ENCODE measurements around the gene HPS5.
"Not testable (repeated sequence)": the region's sequence is repeated elsewhere in the genome, so short reads cannot be mapped to it uniquely, and the experiment has no call there.

HPS5 gene

DNA sequence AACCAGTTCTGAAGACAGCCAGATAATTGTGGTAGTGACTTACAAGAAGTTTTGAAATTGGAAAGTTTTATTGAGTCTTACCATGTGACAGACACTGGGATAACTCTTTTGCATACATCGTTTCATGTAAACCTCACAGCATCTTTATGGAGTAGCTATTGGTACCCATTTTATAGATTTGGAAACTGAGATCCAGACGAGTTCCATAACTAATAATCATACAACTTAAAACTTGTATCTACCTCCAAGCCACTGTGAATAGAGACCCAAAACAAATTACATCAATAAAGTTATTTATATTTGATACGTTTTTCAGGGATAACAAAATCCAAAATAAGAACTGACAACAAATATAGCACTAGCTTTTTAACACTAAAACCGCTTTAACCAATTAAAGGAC, 36.7 kb upstream of the HPS5 start:
- Histone ChIP-seq H3K27me3 (ENCODE audit: control insufficient read depth in 5 of 5, insufficient read depth in 4 of 5, low read length in 5 of 5) (no peaks in the 10 kb centered on the region), H3K9me3 (ENCODE audit: control insufficient read depth in 5 of 5, low read length in 5 of 5) (no peaks in the 10 kb centered on the region), H3K4me1 (ENCODE audit: control insufficient read depth in 5 of 5, insufficient read depth in 5 of 5, low read length in 5 of 5) (no peaks in the 10 kb centered on the region), H3K4me3 (ENCODE audit: low read depth in 1 of 5, low read length in 5 of 5) (no peak overlapping the region), H3K36me3 (ENCODE audit: control insufficient read depth in 5 of 5, insufficient read depth in 5 of 5, low read length in 5 of 5) (peaks cover 32 to 75% (median 68%) of the 10 kb centered on the region in 5 donors), H3K27ac (ENCODE audit: low read depth, low read length) (no peak overlapping the region), H3K9ac (ENCODE audit: low read length in 5 of 5) (no peak overlapping the region)

DNA sequence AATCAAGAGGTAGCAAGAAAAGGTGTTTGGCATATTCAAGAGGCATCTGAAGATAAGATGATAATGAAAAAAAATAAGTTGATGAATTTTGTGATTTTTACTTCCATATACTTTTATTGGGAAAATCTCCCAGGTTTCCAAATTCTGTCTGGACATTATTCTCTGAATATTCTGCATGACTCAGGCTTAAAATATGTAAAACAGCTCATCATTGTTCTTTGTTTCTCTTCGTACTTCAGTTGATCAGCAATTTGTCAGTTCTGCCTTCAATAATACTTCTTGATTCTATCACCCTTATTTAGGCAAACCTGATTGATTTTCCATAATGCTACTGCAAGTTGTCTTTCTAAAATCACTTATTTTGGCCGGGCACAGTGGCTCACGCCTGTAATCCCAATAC, 30.6 kb upstream of the HPS5 start:
- H3K9me3 ChIP-seq (ENCODE audit: control insufficient read depth in 5 of 5, low read length in 5 of 5), result no peaks in the 10 kb centered on the region
- H3K4me3 ChIP-seq (ENCODE audit: low read depth in 1 of 5, low read length in 5 of 5), result no peak overlapping the region
- H3K36me3 ChIP-seq (ENCODE audit: control insufficient read depth in 5 of 5, insufficient read depth in 5 of 5, low read length in 5 of 5), result peaks cover 34 to 62% (median 43%) of the 10 kb centered on the region in 5 donors
- no peak overlapping the region for H3K9ac ChIP-seq (ENCODE audit: low read length in 5 of 5)
- peaks cover 0 to 3% (median 0%) of the 10 kb centered on the region in 5 donors for H3K4me1 ChIP-seq (ENCODE audit: control insufficient read depth in 5 of 5, insufficient read depth in 5 of 5, low read length in 5 of 5)
- no peak overlapping the region for H3K27ac ChIP-seq (ENCODE audit: low read depth, low read length)
- H3K27me3 ChIP-seq (ENCODE audit: control insufficient read depth in 5 of 5, insufficient read depth in 4 of 5, low read length in 5 of 5), result no peaks in the 10 kb centered on the region

DNA sequence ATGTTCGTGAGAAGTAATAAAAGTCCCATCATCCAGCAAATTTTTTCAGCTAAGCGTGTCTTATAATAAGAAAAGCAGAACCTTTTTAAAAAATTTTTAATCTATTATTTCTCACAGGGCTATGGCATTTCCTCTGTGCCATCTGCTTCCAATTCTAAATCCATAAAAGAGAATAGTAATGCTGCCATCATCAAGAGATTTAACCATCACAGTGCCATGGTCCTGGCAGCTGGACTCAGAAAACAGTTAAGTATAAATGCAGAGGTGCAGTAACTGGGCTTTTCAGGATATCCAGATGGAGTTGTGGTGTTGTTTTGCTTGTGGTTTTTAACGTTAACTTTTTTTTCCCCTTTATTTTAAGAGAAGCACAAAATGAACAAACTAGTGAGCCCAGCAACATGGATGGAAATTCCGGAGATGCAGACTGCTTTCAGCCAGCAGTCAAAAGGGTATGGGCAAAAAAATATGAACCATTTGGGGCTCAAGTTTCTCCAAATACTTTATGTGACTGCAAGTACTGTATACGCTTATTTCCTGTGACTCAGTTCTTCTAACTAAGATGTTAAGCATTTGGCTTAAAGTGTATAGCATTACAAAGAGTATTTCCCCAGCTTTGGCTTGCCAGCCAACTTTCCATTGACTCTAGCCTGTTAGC, 25.7 kb upstream of the HPS5 start:
- H3K4me3 ChIP-seq (ENCODE audit: low read depth in 1 of 5, low read length in 5 of 5), result no peak overlapping the region
- H3K4me1 ChIP-seq (ENCODE audit: control insufficient read depth in 5 of 5, insufficient read depth in 5 of 5, low read length in 5 of 5), result no peaks in the 10 kb centered on the region
- no peaks in the 10 kb centered on the region for H3K9me3 ChIP-seq (ENCODE audit: control insufficient read depth in 5 of 5, low read length in 5 of 5)
- no peak overlapping the region for H3K9ac ChIP-seq (ENCODE audit: low read length in 5 of 5)
- H3K27ac ChIP-seq (ENCODE audit: low read depth, low read length), result no peak overlapping the region
- H3K27me3 ChIP-seq (ENCODE audit: control insufficient read depth in 5 of 5, insufficient read depth in 4 of 5, low read length in 5 of 5), result no peaks in the 10 kb centered on the region
- H3K36me3 ChIP-seq (ENCODE audit: control insufficient read depth in 5 of 5, insufficient read depth in 5 of 5, low read length in 5 of 5), result peaks cover 40 to 79% (median 50%) of the 10 kb centered on the region in 5 donors

DNA sequence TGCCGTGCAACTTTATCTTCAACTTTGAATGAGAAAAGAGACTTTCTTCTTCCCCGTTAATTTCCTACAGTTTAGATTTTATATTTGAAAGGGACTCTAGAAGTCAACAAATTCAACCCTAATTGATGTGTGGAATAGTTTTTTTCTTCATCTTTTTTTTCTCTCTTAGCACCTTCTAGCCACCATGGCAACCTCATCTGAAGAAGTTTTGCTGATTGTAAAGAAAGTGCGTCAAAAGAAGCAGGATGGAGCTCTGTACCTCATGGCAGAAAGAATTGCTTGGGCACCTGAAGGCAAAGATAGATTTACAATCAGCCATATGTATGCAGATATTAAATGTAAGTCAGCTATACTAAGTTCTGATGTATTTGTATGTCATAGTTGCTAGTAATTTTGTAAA, 11.0 kb upstream of the HPS5 start:
- Histone ChIP-seq H3K9me3 (ENCODE audit: control insufficient read depth in 5 of 5, low read length in 5 of 5) (no peaks in the 10 kb centered on the region), H3K27me3 (ENCODE audit: control insufficient read depth in 5 of 5, insufficient read depth in 4 of 5, low read length in 5 of 5) (no peaks in the 10 kb centered on the region), H3K9ac (ENCODE audit: low read length in 5 of 5) (no peak overlapping the region), H3K4me3 (ENCODE audit: low read depth in 1 of 5, low read length in 5 of 5) (no peak overlapping the region), H3K36me3 (ENCODE audit: control insufficient read depth in 5 of 5, insufficient read depth in 5 of 5, low read length in 5 of 5) (peaks cover 40 to 58% (median 48%) of the 10 kb centered on the region in 5 donors), H3K27ac (ENCODE audit: low read depth, low read length) (no peak overlapping the region), H3K4me1 (ENCODE audit: control insufficient read depth in 5 of 5, insufficient read depth in 5 of 5, low read length in 5 of 5) (peaks cover 0 to 2% (median 0%) of the 10 kb centered on the region in 5 donors)

DNA sequence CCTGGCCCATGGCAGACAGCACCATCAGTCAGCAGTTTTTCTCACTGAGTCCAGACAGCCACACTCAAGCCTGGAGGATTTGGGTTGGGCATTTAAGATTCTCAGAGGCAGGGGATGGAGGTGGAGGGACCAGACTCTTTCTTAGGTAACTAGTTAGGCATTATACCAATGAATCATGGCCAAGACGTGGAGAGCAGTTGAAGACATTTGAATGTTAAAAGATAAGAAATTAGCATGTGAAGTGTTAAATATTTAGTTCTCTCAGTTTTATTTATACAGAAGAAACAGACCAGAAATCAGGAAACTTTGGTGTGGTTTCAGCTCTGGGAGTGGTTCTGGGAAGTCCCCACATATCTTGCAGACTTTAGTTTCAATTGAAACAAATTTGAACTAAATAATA, 10.4 kb upstream of the HPS5 start:
- Histone ChIP-seq H3K27me3 (ENCODE audit: control insufficient read depth in 5 of 5, insufficient read depth in 4 of 5, low read length in 5 of 5) (no peaks in the 10 kb centered on the region), H3K4me3 (ENCODE audit: low read depth in 1 of 5, low read length in 5 of 5) (no peak overlapping the region), H3K9ac (ENCODE audit: low read length in 5 of 5) (no peak overlapping the region), H3K27ac (ENCODE audit: low read depth, low read length) (no peak overlapping the region), H3K36me3 (ENCODE audit: control insufficient read depth in 5 of 5, insufficient read depth in 5 of 5, low read length in 5 of 5) (peaks cover 35 to 53% (median 44%) of the 10 kb centered on the region in 5 donors), H3K4me1 (ENCODE audit: control insufficient read depth in 5 of 5, insufficient read depth in 5 of 5, low read length in 5 of 5) (peaks cover 0 to 2% (median 0%) of the 10 kb centered on the region in 5 donors), H3K9me3 (ENCODE audit: control insufficient read depth in 5 of 5, low read length in 5 of 5) (no peaks in the 10 kb centered on the region)

DNA sequence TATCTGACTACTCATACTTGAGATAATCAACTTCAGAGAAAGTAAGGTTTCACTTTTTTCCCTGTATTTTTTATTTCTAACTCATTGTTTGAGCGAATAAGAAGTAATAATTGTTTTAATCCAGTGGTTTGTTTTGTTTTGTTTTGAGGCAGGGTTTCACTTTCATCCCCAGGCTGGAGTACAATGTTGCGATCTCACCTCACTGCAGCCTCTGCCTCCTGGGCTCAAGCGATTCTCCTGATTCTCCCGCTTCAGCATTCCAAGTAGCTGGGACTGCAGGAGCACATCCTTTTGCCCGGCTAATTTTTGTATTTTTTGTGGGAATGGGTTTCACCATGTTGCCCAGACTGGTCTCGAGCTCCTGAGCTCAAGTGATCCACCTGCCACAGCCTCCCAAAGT, 9.0 kb upstream of the HPS5 start:
- Histone ChIP-seq H3K27ac (ENCODE audit: low read depth, low read length) (no peak overlapping the region), H3K36me3 (ENCODE audit: control insufficient read depth in 5 of 5, insufficient read depth in 5 of 5, low read length in 5 of 5) (peaks cover 31 to 46% (median 37%) of the 10 kb centered on the region in 5 donors)

DNA sequence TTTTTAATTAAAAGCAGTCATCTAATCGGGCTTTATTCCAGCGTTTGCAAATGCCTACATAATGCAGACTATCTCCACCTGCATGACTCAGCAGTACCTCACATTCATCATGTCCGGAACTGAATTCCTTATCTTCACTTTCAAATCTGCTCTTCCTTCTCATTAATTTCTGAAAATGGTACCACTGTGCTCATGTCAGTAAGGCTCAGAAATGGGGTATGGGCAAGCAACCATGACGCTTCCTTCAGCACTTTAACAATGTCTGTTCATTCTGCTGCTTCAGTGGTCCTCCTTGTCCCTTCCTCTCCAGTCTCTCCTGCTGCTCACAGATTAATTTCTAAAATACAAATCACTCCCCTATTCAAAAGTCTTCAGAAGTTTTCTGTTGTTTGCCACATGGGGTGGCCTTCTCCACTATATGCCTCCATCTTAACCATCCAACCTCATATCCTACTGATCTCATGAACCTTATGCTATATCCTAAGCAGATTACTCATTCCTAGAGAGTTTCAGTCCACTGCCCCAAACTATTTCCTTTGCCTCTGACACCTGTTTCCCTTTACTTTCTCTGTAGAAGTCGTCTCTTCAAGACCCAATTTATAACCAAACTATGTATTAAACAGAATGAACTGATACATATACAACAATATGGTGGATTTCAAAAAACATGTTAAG, 7.4 kb upstream of the HPS5 start:
- no peaks in the 10 kb centered on the region for H3K9me3 ChIP-seq (ENCODE audit: control insufficient read depth in 5 of 5, low read length in 5 of 5)
- peaks cover 0 to 11% (median 8%) of the 10 kb centered on the region in 5 donors for H3K4me1 ChIP-seq (ENCODE audit: control insufficient read depth in 5 of 5, insufficient read depth in 5 of 5, low read length in 5 of 5)
- no peaks in the 10 kb centered on the region for H3K27me3 ChIP-seq (ENCODE audit: control insufficient read depth in 5 of 5, insufficient read depth in 4 of 5, low read length in 5 of 5)

More for the DNA sequence above, 9.0 kb upstream of the HPS5 start:
- no peak overlapping the region for H3K4me3 ChIP-seq (ENCODE audit: low read depth in 1 of 5, low read length in 5 of 5)
- H3K9me3 ChIP-seq (ENCODE audit: control insufficient read depth in 5 of 5, low read length in 5 of 5), result no peaks in the 10 kb centered on the region
- H3K9ac ChIP-seq (ENCODE audit: low read length in 5 of 5), result peak overlapping the region in 1 of 5 donors; percentile 30
- H3K4me1 ChIP-seq (ENCODE audit: control insufficient read depth in 5 of 5, insufficient read depth in 5 of 5, low read length in 5 of 5), result peaks cover 0 to 2% (median 0%) of the 10 kb centered on the region in 5 donors
- no peaks in the 10 kb centered on the region for H3K27me3 ChIP-seq (ENCODE audit: control insufficient read depth in 5 of 5, insufficient read depth in 4 of 5, low read length in 5 of 5)

DNA sequence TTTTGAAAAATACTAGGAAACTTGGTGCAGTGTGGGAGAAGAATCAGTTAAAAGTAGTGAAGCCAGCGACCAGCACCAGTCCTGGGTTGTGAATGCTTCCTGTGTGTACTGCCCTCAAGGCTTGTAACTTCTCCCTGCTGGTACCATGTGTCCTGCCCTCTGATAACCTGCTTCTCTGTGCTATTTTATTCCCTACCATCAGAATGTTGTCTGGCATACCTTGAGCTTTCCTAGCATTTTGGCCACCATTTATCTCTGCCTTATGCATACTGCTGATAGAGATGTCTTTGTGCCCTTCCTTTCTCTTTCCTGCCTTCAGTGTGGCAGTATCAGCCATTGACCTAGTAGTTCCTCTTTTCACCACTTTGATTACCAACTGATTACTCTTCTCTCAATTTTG, 2.4 kb upstream of the HPS5 start:
- peak overlapping the region in 1 of 5 donors; percentile 16 for H3K9ac ChIP-seq (ENCODE audit: low read length in 5 of 5)
- peak overlapping the region in 2 of 5 donors; percentile 8 to 38 for H3K4me3 ChIP-seq (ENCODE audit: low read depth in 1 of 5, low read length in 5 of 5)
- peaks cover 0 to 42% (median 37%) of the 10 kb centered on the region in 5 donors for H3K4me1 ChIP-seq (ENCODE audit: control insufficient read depth in 5 of 5, insufficient read depth in 5 of 5, low read length in 5 of 5)
- H3K9me3 ChIP-seq (ENCODE audit: control insufficient read depth in 5 of 5, low read length in 5 of 5), result no peaks in the 10 kb centered on the region
- H3K36me3 ChIP-seq (ENCODE audit: control insufficient read depth in 5 of 5, insufficient read depth in 5 of 5, low read length in 5 of 5), result peaks cover 6 to 16% (median 9%) of the 10 kb centered on the region in 5 donors
- H3K27me3 ChIP-seq (ENCODE audit: control insufficient read depth in 5 of 5, insufficient read depth in 4 of 5, low read length in 5 of 5), result no peaks in the 10 kb centered on the region
- H3K27ac ChIP-seq (ENCODE audit: low read depth, low read length), result no peak overlapping the region

More for the DNA sequence above, 7.4 kb upstream of the HPS5 start:
- Histone ChIP-seq H3K36me3 (ENCODE audit: control insufficient read depth in 5 of 5, insufficient read depth in 5 of 5, low read length in 5 of 5) (peaks cover 19 to 32% (median 28%) of the 10 kb centered on the region in 5 donors), H3K9ac (ENCODE audit: low read length in 5 of 5) (no peak overlapping the region), H3K27ac (ENCODE audit: low read depth, low read length) (no peak overlapping the region), H3K4me3 (ENCODE audit: low read depth in 1 of 5, low read length in 5 of 5) (no peak overlapping the region)

DNA sequence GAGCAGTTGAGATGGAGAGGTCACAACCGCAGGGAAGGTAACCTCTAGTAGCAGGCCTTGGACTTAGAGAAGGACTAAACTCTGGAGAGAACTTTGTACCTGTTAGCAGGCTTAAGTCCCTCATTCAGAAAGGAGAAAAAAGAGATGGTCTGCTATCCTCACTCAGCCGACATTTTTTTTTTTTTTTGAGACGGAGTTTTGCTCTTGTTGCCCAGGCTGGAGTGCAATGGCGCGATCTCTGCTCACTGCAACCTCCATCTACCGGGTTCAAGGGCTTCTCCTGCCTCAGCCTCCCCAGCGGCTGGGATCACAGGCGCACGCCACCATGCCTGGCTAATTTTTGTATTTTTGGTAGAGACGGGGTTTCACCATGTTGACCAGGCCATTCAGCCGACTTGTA, 1.9 kb upstream of the HPS5 start:
- not testable (repeated sequence) for H3K27ac ChIP-seq (ENCODE audit: low read depth, low read length); H3K27me3 ChIP-seq (ENCODE audit: control insufficient read depth in 5 of 5, insufficient read depth in 4 of 5, low read length in 5 of 5); H3K9me3 ChIP-seq (ENCODE audit: control insufficient read depth in 5 of 5, low read length in 5 of 5)
- peak overlapping the region in 2 of 5 donors; percentile 78 to 96 for H3K4me3 ChIP-seq (ENCODE audit: low read depth in 1 of 5, low read length in 5 of 5)
- H3K36me3 ChIP-seq (ENCODE audit: control insufficient read depth in 5 of 5, insufficient read depth in 5 of 5, low read length in 5 of 5), result peaks cover 2 to 12% (median 5%) of the 10 kb centered on the region in 5 donors
- H3K4me1 ChIP-seq (ENCODE audit: control insufficient read depth in 5 of 5, insufficient read depth in 5 of 5, low read length in 5 of 5), result peaks cover 0 to 42% (median 37%) of the 10 kb centered on the region in 5 donors
- peak overlapping the region in 2 of 5 donors; percentile 89 to 94 for H3K9ac ChIP-seq (ENCODE audit: low read length in 5 of 5)
